ENCODE measurements around the gene NUP214. TPM values are rescaled to one million over a fixed set of nuclear protein-coding genes. Genes with fewer than 3 reads are reported as not detected.
"Not testable (repeated sequence)": the region's sequence is repeated elsewhere in the genome, so short reads cannot be mapped to it uniquely, and the experiment has no call there.

Gene NUP214
- total RNA-seq, 1 donor from 2014 or later, result 51.5 TPM

GRCh38 chr9:131149688-131150053 is 24.3 kb downstream of the NUP214 start:
- no peak overlapping the region for H3K27ac Mint-ChIP-seq (ENCODE audit: unreplicated experiment)
- no peaks in the 10 kb centered on the region for H3K27me3 Mint-ChIP-seq (ENCODE audit: unreplicated experiment)
- no peaks in the 10 kb centered on the region for H3K4me1 Mint-ChIP-seq (ENCODE audit: unreplicated experiment)
- no peak for DNase-seq (ENCODE audit: extremely low spot score, unreplicated experiment)
- no peaks in the 10 kb centered on the region for H3K9me3 Mint-ChIP-seq (ENCODE audit: unreplicated experiment)
- no peak overlapping the region for H3K4me3 Mint-ChIP-seq (ENCODE audit: unreplicated experiment)
- H3K36me3 Mint-ChIP-seq (ENCODE audit: unreplicated experiment), result peaks cover 66% of the 10 kb centered on the region
- TF ChIP-seq, protein P1, sequence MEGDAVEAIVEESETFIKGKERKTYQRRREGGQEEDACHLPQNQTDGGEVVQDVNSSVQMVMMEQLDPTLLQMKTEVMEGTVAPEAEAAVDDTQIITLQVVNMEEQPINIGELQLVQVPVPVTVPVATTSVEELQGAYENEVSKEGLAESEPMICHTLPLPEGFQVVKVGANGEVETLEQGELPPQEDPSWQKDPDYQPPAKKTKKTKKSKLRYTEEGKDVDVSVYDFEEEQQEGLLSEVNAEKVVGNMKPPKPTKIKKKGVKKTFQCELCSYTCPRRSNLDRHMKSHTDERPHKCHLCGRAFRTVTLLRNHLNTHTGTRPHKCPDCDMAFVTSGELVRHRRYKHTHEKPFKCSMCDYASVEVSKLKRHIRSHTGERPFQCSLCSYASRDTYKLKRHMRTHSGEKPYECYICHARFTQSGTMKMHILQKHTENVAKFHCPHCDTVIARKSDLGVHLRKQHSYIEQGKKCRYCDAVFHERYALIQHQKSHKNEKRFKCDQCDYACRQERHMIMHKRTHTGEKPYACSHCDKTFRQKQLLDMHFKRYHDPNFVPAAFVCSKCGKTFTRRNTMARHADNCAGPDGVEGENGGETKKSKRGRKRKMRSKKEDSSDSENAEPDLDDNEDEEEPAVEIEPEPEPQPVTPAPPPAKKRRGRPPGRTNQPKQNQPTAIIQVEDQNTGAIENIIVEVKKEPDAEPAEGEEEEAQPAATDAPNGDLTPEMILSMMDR (IDR thresholded peaks at IDR 0.05), result no peak

GRCh38 chr9:131153595-131153994 is 28.2 kb downstream of the NUP214 start:
- TF ChIP-seq, protein P1 (IDR thresholded peaks at IDR 0.05), result no peak
- no peak overlapping the region for H3K27ac Mint-ChIP-seq (ENCODE audit: unreplicated experiment)
- H3K4me3 Mint-ChIP-seq (ENCODE audit: unreplicated experiment), result no peak overlapping the region
- no peaks in the 10 kb centered on the region for H3K27me3 Mint-ChIP-seq (ENCODE audit: unreplicated experiment)
- no peaks in the 10 kb centered on the region for H3K9me3 Mint-ChIP-seq (ENCODE audit: unreplicated experiment)
- H3K36me3 Mint-ChIP-seq (ENCODE audit: unreplicated experiment), result peaks cover 56% of the 10 kb centered on the region
- no peak for DNase-seq (ENCODE audit: extremely low spot score, unreplicated experiment)
- H3K4me1 Mint-ChIP-seq (ENCODE audit: unreplicated experiment), result no peaks in the 10 kb centered on the region

GRCh38 chr9:131158673-131159072 is 33.3 kb downstream of the NUP214 start:
- H3K27ac Mint-ChIP-seq (ENCODE audit: unreplicated experiment); DNase-seq (ENCODE audit: extremely low spot score, unreplicated experiment); H3K9me3 Mint-ChIP-seq (ENCODE audit: unreplicated experiment); H3K27me3 Mint-ChIP-seq (ENCODE audit: unreplicated experiment); H3K4me3 Mint-ChIP-seq (ENCODE audit: unreplicated experiment); H3K4me1 Mint-ChIP-seq (ENCODE audit: unreplicated experiment): not testable (repeated sequence)
- peaks cover 40% of the 10 kb centered on the region for H3K36me3 Mint-ChIP-seq (ENCODE audit: unreplicated experiment)

GRCh38 chr9:131160416-131161112 is 35.2 kb downstream of the NUP214 start:
- Mint-ChIP-seq H3K27me3 (ENCODE audit: unreplicated experiment) (no peaks in the 10 kb centered on the region), H3K27ac (ENCODE audit: unreplicated experiment) (no peak overlapping the region), H3K4me3 (ENCODE audit: unreplicated experiment) (no peak overlapping the region), H3K4me1 (ENCODE audit: unreplicated experiment) (peaks cover 2% of the 10 kb centered on the region), H3K9me3 (ENCODE audit: unreplicated experiment) (no peaks in the 10 kb centered on the region), H3K36me3 (ENCODE audit: unreplicated experiment) (peaks cover 35% of the 10 kb centered on the region)
- TF ChIP-seq, protein P1 (IDR thresholded peaks at IDR 0.05), result no peak
- no peak for DNase-seq (ENCODE audit: extremely low spot score, unreplicated experiment)

DNA sequence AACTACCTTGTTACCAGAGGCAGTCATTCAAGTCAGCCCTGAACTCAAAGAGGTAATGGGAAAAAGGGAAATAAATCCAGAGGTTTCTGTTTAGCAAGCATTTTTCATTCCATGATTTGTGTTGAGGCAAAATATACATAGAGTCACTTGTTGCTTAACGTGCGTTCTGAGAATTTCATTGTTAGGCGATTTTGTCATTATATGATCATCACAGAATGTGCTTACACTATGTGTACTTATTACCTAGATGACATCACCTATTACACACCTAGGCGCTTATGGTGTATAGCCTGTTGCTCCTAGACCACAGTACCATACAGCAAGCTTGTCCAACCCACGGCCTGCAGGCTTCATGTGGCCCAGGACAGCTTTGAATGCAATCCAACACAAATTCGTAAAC is 36.2 kb downstream of the NUP214 start:
- Mint-ChIP-seq H3K4me3 (ENCODE audit: unreplicated experiment) (no peak overlapping the region), H3K27ac (ENCODE audit: unreplicated experiment) (no peak overlapping the region), H3K9me3 (ENCODE audit: unreplicated experiment) (no peaks in the 10 kb centered on the region), H3K36me3 (ENCODE audit: unreplicated experiment) (peaks cover 38% of the 10 kb centered on the region), H3K27me3 (ENCODE audit: unreplicated experiment) (no peaks in the 10 kb centered on the region), H3K4me1 (ENCODE audit: unreplicated experiment) (peaks cover 2% of the 10 kb centered on the region)
- DNase-seq (ENCODE audit: extremely low spot score, unreplicated experiment), result no peak
- TF ChIP-seq, protein P1 (IDR thresholded peaks at IDR 0.05), result no peak

Data from osteocyte (in vitro differentiated cells).